HCT116 (cell line): Measurements from ENCODE around the gene INMT.

Source experiments
- POLR2AphosphoS5 ChIP-seq: IDR thresholded peaks from 2 replicates; pipeline ENCODE4 v1.6.1; 2011; ENCODE audit warnings: mild to moderate bottlenecking, low read depth, low read length, moderate library complexity
- TF ChIP-seq, protein P1 (sequence below), 3 experiments: fragments of 200-600 bp in 1 of 3; sonication (generic) in 1 of 3; IDR thresholded peaks in 2 of 3; conservative IDR thresholded peaks in 1 of 3; 2 replicates each; pipeline ENCODE4 v1.5.1; 2012 to 2017; ENCODE audit warnings: low read depth in 2 of 3, low read length in 2 of 3, antibody characterized with exemption in 1 of 3, borderline replicate concordance in 1 of 3, control low read depth in 1 of 3, mild to moderate bottlenecking in 1 of 3, mixed read lengths in 1 of 3, mixed run types in 1 of 3, moderate library complexity in 1 of 3; ENCODE audit not compliant: insufficient read depth in 1 of 3

DNA sequence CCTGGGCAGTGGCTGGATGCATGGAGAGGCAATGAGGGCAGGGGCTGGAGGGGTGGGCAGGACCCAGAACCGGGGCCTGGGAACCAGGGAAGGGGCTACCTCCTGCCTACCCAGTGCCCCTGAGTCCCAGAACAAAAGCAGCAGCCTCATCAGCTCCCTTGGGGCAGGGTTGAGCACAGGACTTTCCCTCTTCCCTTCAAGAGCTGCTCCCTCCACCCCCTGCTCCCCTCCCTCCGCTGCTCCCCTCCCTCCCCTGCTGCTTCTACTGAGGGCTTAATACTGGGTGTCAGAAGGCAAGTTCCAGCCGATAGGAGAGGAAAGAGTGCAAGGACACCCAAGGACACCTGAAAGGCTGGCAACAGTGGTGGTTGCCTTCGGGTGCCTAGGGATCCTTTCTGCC lies 28.2 kb upstream of the INMT start:
- TF ChIP-seq, protein P1, sequence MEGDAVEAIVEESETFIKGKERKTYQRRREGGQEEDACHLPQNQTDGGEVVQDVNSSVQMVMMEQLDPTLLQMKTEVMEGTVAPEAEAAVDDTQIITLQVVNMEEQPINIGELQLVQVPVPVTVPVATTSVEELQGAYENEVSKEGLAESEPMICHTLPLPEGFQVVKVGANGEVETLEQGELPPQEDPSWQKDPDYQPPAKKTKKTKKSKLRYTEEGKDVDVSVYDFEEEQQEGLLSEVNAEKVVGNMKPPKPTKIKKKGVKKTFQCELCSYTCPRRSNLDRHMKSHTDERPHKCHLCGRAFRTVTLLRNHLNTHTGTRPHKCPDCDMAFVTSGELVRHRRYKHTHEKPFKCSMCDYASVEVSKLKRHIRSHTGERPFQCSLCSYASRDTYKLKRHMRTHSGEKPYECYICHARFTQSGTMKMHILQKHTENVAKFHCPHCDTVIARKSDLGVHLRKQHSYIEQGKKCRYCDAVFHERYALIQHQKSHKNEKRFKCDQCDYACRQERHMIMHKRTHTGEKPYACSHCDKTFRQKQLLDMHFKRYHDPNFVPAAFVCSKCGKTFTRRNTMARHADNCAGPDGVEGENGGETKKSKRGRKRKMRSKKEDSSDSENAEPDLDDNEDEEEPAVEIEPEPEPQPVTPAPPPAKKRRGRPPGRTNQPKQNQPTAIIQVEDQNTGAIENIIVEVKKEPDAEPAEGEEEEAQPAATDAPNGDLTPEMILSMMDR (IDR thresholded peaks at IDR 0.05 in 2 of 3, conservative IDR thresholded peaks at IDR 0.05 in 1 of 3; ENCODE audit: borderline replicate concordance in 1 of 3, insufficient read depth in 1 of 3, low read depth in 2 of 3, low read length in 2 of 3) = no peak
- TF ChIP-seq POLR2AphosphoS5 = no peak
